ENCODE data around the gene ITGB1BP2.
"Not testable (repeated sequence)": the region's sequence is repeated elsewhere in the genome, so short reads cannot be mapped to it uniquely, and the experiment has no call there.

DNA sequence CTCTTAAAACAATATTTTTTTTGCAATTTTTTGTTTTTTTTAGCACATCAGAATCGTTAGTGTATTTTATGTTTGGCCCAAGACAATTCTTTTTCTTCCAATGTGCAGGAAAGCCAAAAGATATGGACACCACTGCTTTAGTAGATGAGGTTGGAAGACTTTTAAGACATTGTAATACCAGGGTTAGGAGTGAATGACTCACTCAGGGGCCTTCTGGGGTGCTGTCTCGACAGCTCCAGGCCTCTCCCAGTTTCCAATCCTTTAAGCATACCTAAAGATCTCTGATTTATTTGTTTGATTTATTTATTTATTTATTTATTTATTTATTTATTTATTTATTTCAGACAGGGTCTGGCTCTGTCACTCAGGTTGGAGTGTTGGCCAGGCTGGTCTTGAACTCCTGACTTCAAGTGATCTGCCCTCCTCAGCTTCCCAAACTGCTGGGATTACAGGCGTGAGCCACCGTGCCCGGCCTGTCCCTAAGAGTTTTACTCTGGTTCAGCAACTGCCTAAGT is 47.7 kb downstream of the ITGB1BP2 start:
- TF ChIP-seq POLR2A (IDR thresholded peaks at IDR 0.05): not testable (repeated sequence)
- TF ChIP-seq, protein P1, sequence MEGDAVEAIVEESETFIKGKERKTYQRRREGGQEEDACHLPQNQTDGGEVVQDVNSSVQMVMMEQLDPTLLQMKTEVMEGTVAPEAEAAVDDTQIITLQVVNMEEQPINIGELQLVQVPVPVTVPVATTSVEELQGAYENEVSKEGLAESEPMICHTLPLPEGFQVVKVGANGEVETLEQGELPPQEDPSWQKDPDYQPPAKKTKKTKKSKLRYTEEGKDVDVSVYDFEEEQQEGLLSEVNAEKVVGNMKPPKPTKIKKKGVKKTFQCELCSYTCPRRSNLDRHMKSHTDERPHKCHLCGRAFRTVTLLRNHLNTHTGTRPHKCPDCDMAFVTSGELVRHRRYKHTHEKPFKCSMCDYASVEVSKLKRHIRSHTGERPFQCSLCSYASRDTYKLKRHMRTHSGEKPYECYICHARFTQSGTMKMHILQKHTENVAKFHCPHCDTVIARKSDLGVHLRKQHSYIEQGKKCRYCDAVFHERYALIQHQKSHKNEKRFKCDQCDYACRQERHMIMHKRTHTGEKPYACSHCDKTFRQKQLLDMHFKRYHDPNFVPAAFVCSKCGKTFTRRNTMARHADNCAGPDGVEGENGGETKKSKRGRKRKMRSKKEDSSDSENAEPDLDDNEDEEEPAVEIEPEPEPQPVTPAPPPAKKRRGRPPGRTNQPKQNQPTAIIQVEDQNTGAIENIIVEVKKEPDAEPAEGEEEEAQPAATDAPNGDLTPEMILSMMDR (IDR thresholded peaks at IDR 0.05): not testable (repeated sequence)
